A673 (cell line): ENCODE measurements around the gene BCDIN3D. TPM values are rescaled to one million over a fixed set of nuclear protein-coding genes. Genes with fewer than 3 reads are reported as not detected.

Experiments used
- BruUV-seq: library from RNA; stranded (reverse); fragments of 400-500 nt; replicated peaks from 2 replicates; lab custom pipeline; 2021; lab: Mats Ljungman, UMichigan
- CTCF ChIA-PET: fragments of 300-600 bp; sonication (Branson Sonifier 250); formaldehyde crosslinking; loops from one replicate; lab custom pipeline; 2022; ENCODE audit warnings: antibody characterized with exemption; lab: Charles Lee
- POLR2A ChIA-PET: fragments of 300-600 bp; sonication (Branson Sonifier 250); formaldehyde crosslinking; loops from one replicate; lab custom pipeline; 2022; ENCODE audit warnings: antibody characterized with exemption; ENCODE audit not compliant: low non-redundant PET; lab: Charles Lee
- DNase-seq: peaks from one replicate; pipeline ENCODE4 v3.0.0-alpha.2; 2015; ENCODE audit warnings: low spot score
- H3K27ac ChIP-seq: fragments of 200-600 bp; sonication (generic); 2 replicates; pipeline ENCODE4 v1.5.1; 2016; ENCODE audit warnings: mixed run types, low read depth, mild to moderate bottlenecking, mixed read lengths, antibody characterized with exemption, low read length; ENCODE audit not compliant: poor library complexity, severe bottlenecking
- H3K27me3 ChIP-seq: fragments of 200-600 bp; sonication (generic); replicated peaks from 2 replicates; pipeline ENCODE4 v1.6.1; 2017; ENCODE audit warnings: mixed run types, low read depth, mild to moderate bottlenecking, mixed read lengths, antibody characterized with exemption, low read length; ENCODE audit not compliant: insufficient read depth, poor library complexity
- H3K36me3 ChIP-seq: fragments of 200-600 bp; sonication (generic); 2 replicates; pipeline ENCODE4 v1.6.1; 2016; ENCODE audit warnings: mixed run types, mild to moderate bottlenecking, mixed read lengths, antibody characterized with exemption, low read length; ENCODE audit not compliant: insufficient read depth, poor library complexity, severe bottlenecking
- H3K4me1 ChIP-seq: fragments of 200-600 bp; sonication (generic); 2 replicates; pipeline ENCODE4 v1.6.1; 2017; ENCODE audit warnings: mixed run types, mild to moderate bottlenecking, mixed read lengths, antibody characterized with exemption, low read length; ENCODE audit not compliant: insufficient read depth, poor library complexity, severe bottlenecking
- H3K4me3 ChIP-seq: fragments of 200-600 bp; sonication (generic); 2 replicates; pipeline ENCODE4 v1.5.1; 2016; ENCODE audit warnings: low read depth, mixed run types, mild to moderate bottlenecking, mixed read lengths, low read length; ENCODE audit not compliant: poor library complexity, severe bottlenecking
- H3K9me3 ChIP-seq: fragments of 200-600 bp; sonication (generic); 2 replicates; pipeline ENCODE4 v1.6.1; 2016; ENCODE audit warnings: mixed run types, low read depth, mild to moderate bottlenecking, mixed read lengths, antibody characterized with exemption, low read length; ENCODE audit not compliant: poor library complexity, severe bottlenecking
- EZH2 ChIP-seq: fragments of 200-600 bp; sonication (generic); IDR thresholded peaks from 2 replicates; pipeline ENCODE4 v1.6.1; 2017; ENCODE audit warnings: borderline replicate concordance, low read depth, mild to moderate bottlenecking, mixed read lengths, antibody characterized with exemption, low read length; ENCODE audit not compliant: poor library complexity, severe bottlenecking
- intact Hi-C: fragments of 100-400 bp; cut with micrococcal nuclease; formaldehyde crosslinking; loops from one replicate; pipeline ENCODE4 v1.10.0; 2022; ENCODE audit not compliant: unreplicated experiment
- total RNA-seq: library from RNA; stranded (reverse); gene quantifications from 2 replicates; pipeline ENCODE4 v1.2.3, GENCODE V29; 2021
- TF ChIP-seq, protein P1 (sequence below): fragments of 300-800, 200-600 bp; sonication (generic); conservative IDR thresholded peaks from 2 replicates; pipeline ENCODE4 v1.5.1; 2017; ENCODE audit warnings: low read depth, mild to moderate bottlenecking, antibody characterized with exemption, low read length, moderate library complexity, mixed read lengths

Gene BCDIN3D
- total RNA-seq, 1 experiment from 2014 or later = 5.7 TPM

DNA sequence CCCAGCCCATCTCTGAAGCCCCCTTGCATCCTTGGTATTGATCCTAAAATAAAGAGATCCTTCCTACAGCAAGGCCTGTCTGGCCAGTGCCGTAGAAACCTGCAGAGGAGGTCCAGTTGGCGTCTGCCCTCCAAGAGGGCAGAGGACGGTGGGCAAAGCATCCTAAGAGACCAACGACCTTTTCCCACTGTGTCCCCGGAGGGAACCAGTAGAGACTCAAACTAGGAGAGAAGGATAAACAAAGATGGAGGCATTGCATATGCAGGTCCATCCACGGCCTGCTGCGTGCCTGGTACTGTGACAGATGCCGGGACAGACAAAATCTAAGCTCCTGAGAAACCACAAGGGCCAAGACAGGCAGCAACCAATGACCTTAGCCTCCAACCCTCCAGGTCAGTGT is 18.5 kb downstream of the BCDIN3D start:
- H3K4me1 ChIP-seq = peaks cover 23% of the 10 kb centered on the region
- ChIA-PET CTCF (no interaction called here), POLR2A (no interaction called here)
- intact Hi-C loops = no loop called here
- TF ChIP-seq, protein P1, sequence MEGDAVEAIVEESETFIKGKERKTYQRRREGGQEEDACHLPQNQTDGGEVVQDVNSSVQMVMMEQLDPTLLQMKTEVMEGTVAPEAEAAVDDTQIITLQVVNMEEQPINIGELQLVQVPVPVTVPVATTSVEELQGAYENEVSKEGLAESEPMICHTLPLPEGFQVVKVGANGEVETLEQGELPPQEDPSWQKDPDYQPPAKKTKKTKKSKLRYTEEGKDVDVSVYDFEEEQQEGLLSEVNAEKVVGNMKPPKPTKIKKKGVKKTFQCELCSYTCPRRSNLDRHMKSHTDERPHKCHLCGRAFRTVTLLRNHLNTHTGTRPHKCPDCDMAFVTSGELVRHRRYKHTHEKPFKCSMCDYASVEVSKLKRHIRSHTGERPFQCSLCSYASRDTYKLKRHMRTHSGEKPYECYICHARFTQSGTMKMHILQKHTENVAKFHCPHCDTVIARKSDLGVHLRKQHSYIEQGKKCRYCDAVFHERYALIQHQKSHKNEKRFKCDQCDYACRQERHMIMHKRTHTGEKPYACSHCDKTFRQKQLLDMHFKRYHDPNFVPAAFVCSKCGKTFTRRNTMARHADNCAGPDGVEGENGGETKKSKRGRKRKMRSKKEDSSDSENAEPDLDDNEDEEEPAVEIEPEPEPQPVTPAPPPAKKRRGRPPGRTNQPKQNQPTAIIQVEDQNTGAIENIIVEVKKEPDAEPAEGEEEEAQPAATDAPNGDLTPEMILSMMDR = no peak
- TF ChIP-seq EZH2 = no peak
- H3K4me3 ChIP-seq = no peak overlapping the region
- H3K9me3 ChIP-seq = no peaks in the 10 kb centered on the region
- H3K27me3 ChIP-seq = no peaks in the 10 kb centered on the region
- no peaks in the 10 kb centered on the region for H3K36me3 ChIP-seq
- H3K27ac ChIP-seq = no peak overlapping the region
- BruUV-seq = no TSS peak
- DNase-seq = no peak

DNA sequence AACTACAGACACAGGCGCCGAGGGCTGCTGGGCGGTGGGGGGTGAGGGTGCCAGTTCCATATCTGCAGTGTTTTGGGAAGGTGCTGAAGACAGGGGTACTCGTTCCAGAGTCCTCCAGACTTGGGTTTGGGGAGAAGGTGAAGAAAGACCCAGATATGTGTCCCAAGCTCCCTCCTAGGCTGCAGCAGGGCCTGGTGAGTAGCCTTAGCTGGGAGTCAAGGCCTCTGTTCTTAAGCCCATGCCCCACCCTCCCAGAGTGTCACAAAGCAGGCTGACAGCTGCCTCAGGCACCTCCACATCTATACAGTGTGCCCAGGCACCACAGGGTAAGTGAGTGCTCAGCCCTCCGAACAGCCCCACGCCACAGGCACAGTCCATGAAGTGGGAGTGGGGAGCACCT is 19.0 kb downstream of the BCDIN3D start:
- ChIA-PET POLR2A (no interaction called here), CTCF (no interaction called here)
- DNase-seq = no peak
- intact Hi-C loops = no loop called here
- TF ChIP-seq, protein P1 = no peak
- TF ChIP-seq EZH2 = no peak
- H3K36me3 ChIP-seq = no peaks in the 10 kb centered on the region
- H3K4me3 ChIP-seq = no peak overlapping the region
- H3K27me3 ChIP-seq = no peaks in the 10 kb centered on the region
- H3K4me1 ChIP-seq = peaks cover 18% of the 10 kb centered on the region
- no peak overlapping the region for H3K27ac ChIP-seq
- no peaks in the 10 kb centered on the region for H3K9me3 ChIP-seq
- no TSS peak for BruUV-seq

DNA sequence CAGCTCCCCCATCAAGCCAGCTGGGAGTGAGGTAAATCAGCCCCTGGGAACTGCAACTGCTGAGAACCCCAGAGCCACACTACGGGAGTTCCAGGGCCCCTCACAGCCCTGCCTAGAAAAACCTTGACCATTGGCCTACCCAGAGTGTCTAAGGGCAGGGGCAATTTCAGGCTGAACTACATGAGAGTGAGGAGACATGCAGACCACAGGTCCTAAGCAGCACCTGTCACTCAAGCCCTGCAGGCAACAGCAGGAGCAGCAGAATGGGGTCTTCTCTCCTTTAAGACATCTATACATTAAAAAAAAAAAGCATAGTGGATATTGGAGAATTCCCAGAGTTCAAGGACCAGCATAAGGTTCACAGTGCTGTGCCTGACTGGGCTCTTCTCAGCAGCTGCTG is 19.6 kb downstream of the BCDIN3D start:
- intact Hi-C loops = no loop called here
- Histone ChIP-seq H3K4me1 (peaks cover 14% of the 10 kb centered on the region), H3K36me3 (no peaks in the 10 kb centered on the region), H3K9me3 (no peaks in the 10 kb centered on the region), H3K27ac (no peak overlapping the region), H3K27me3 (no peaks in the 10 kb centered on the region), H3K4me3 (no peak overlapping the region)
- TF ChIP-seq, protein P1 = no peak
- no peak for TF ChIP-seq EZH2
- no peak for DNase-seq
- ChIA-PET POLR2A (no interaction called here), CTCF (no interaction called here)
- no TSS peak for BruUV-seq
